ENCODE results near the gene KRTDAP. TPM values are rescaled to one million over a fixed set of nuclear protein-coding genes. Genes with fewer than 3 reads are reported as not detected.

Gene KRTDAP
- total and polyA plus RNA-seq, 2 donors (not counting 3 experiments of a cell fraction or from before 2014, with no cell fraction given) = not detected

GRCh38 chr19:35438527-35438926 is 51.7 kb downstream of the KRTDAP start:
- Histone ChIP-seq H2AFZ (ENCODE audit: low read depth, low read length) (no peak overlapping the region), H3K27me3 (ENCODE audit: control insufficient read depth in 2 of 2, insufficient read depth in 2 of 2, low read length in 2 of 2) (peaks cover 0 to 7% of the 10 kb centered on the region in 2 experiments), H3K9me3 (replicated peaks; ENCODE audit: control insufficient read depth, insufficient read depth, low read length) (no peaks in the 10 kb centered on the region), H4K20me1 (replicated peaks; ENCODE audit: control insufficient read depth, extremely low read depth, insufficient read depth, low read length) (no peaks in the 10 kb centered on the region), H3K4me3 (replicated peaks in 1 of 3; ENCODE audit: insufficient read depth in 1 of 3, low read depth in 1 of 3, low read length in 3 of 3) (no peak overlapping the region), H3K27ac (ENCODE audit: insufficient read depth, low read depth, low read length) (no peak overlapping the region), H3K36me3 (ENCODE audit: control insufficient read depth in 2 of 2, extremely low read depth in 1 of 2, insufficient read depth in 2 of 2, low read length in 2 of 2) (no peaks in the 10 kb centered on the region), H3K4me1 (ENCODE audit: control insufficient read depth, extremely low read depth, insufficient read depth, low read length) (no peaks in the 10 kb centered on the region), H3K79me2 (ENCODE audit: control insufficient read depth, insufficient read depth, low read length) (no peaks in the 10 kb centered on the region), H3K9me1 (replicated peaks; ENCODE audit: control insufficient read depth, extremely low read depth, insufficient read depth, low read length) (no peaks in the 10 kb centered on the region), H3K4me2 (ENCODE audit: insufficient read depth, low read length) (no peak overlapping the region), H3K9ac (replicated peaks; ENCODE audit: extremely low read depth, insufficient read depth, low read length) (no peak overlapping the region)
- DNase-seq (ENCODE audit: low read depth, low spot score) (no peak), FAIRE-seq (no peak)
- ChIA-PET CTCF (no interaction called here), POLR2A (no interaction called here)
- intact Hi-C loops (cut with micrococcal nuclease) = no loop called here
- TF ChIP-seq FOS (IDR thresholded peaks at IDR 0.05; ENCODE audit: borderline replicate concordance, insufficient read depth, low read length) (no peak), POLR2AphosphoS5 (IDR thresholded peaks at IDR 0.05; ENCODE audit: insufficient read depth, low read depth, low read length) (no peak), MAX (IDR thresholded peaks at IDR 0.05; ENCODE audit: insufficient read depth, insufficient read length) (no peak), JUN (IDR thresholded peaks at IDR 0.05; ENCODE audit: borderline replicate concordance, insufficient read depth, insufficient read length, low read depth) (no peak), GATA2 (IDR thresholded peaks at IDR 0.05; ENCODE audit: insufficient read depth, insufficient read length, low read depth, low read length) (no peak), MYC (IDR thresholded peaks at IDR 0.05; ENCODE audit: low read depth, low read length) (no peak), CTCF (IDR thresholded peaks at IDR 0.05; ENCODE audit: extremely low read depth in 1 of 2, insufficient read depth in 1 of 2, low read depth in 1 of 2, low read length in 2 of 2) (no peak), EZH2 (IDR thresholded peaks at IDR 0.05; ENCODE audit: borderline replicate concordance, low read depth, low read length, severe bottlenecking) (no peak), POLR2A (IDR thresholded peaks at IDR 0.05; ENCODE audit: low read depth, low read length) (no peak)
- dilution Hi-C loops (cut with MboI; ENCODE audit: extremely low pct_ligation_motif_present, low sequenced_read_pairs) = no loop called here
- no TSS peak for BruUV-seq (replicated peaks)
